GM18499 (cell line): Measurements from ENCODE around the gene PIEZO2.

ENCODE experiments used
- ATAC-seq: cut with Tn5 transposase; IDR thresholded peaks from one replicate; pipeline ENCODE4 v1.9.1; 2021; ENCODE audit warnings: moderate number of reproducible peaks; ENCODE audit not compliant: insufficient read depth, unreplicated experiment

The PIEZO2 gene

GRCh38 chr18:10912790-10913545, 236.4 kb downstream of the PIEZO2 start:
- ATAC-seq, result no peak

- ATAC-seq, result no peak
Measured at GRCh38 chr18:10909724-10910123, 239.6 kb downstream of the PIEZO2 start.

- no peak for ATAC-seq
Measured at GRCh38 chr18:10908760-10909159, 240.6 kb downstream of the PIEZO2 start.

GRCh38 chr18:10907749-10908148, 241.6 kb downstream of the PIEZO2 start:
- no peak for ATAC-seq

GRCh38 chr18:10901329-10901728, 248.0 kb downstream of the PIEZO2 start:
- ATAC-seq, result no peak

- ATAC-seq, result no peak
Measured at GRCh38 chr18:10900435-10900834, 248.9 kb downstream of the PIEZO2 start.

GRCh38 chr18:10899481-10899880, 249.9 kb downstream of the PIEZO2 start:
- ATAC-seq, result no peak

GRCh38 chr18:10898417-10898974, 250.9 kb downstream of the PIEZO2 start:
- no peak for ATAC-seq

GRCh38 chr18:10896851-10897250, 252.5 kb downstream of the PIEZO2 start:
- ATAC-seq, result no peak

GRCh38 chr18:10895976-10896375, 253.4 kb downstream of the PIEZO2 start:
- ATAC-seq, result no peak

GRCh38 chr18:10894501-10894900, 254.9 kb downstream of the PIEZO2 start:
- ATAC-seq, result no peak

- no peak for ATAC-seq
Measured at GRCh38 chr18:10893761-10894160, 255.6 kb downstream of the PIEZO2 start.

GRCh38 chr18:10893196-10893595, 256.2 kb downstream of the PIEZO2 start:
- no peak for ATAC-seq

GRCh38 chr18:10892786-10893185, 256.6 kb downstream of the PIEZO2 start:
- no peak for ATAC-seq

- no peak for ATAC-seq
Measured at GRCh38 chr18:10890022-10890421, 259.3 kb downstream of the PIEZO2 start.

- ATAC-seq, result peak; percentile 75
Measured at GRCh38 chr18:10878703-10879102, 270.7 kb downstream of the PIEZO2 start.

GRCh38 chr18:10877987-10878386, 271.4 kb downstream of the PIEZO2 start:
- no peak for ATAC-seq

GRCh38 chr18:10875811-10876210, 273.6 kb downstream of the PIEZO2 start:
- ATAC-seq, result no peak

GRCh38 chr18:10872304-10872703, 277.1 kb downstream of the PIEZO2 start:
- no peak for ATAC-seq

- ATAC-seq, result no peak
Measured at GRCh38 chr18:10864722-10865121, 284.6 kb downstream of the PIEZO2 start.

GRCh38 chr18:10863026-10863425, 286.3 kb downstream of the PIEZO2 start:
- no peak for ATAC-seq

- no peak for ATAC-seq
Measured at GRCh38 chr18:10860928-10861327, 288.4 kb downstream of the PIEZO2 start.
